ENCODE data around the gene HMGB4. TPM values are rescaled to one million over a fixed set of nuclear protein-coding genes. Genes with fewer than 3 reads are reported as not detected.

HMGB4 gene
- polyA plus RNA-seq, 1 donor (not counting 4 experiments of a cell fraction or from before 2014, with no cell fraction given), result not detected

DNA sequence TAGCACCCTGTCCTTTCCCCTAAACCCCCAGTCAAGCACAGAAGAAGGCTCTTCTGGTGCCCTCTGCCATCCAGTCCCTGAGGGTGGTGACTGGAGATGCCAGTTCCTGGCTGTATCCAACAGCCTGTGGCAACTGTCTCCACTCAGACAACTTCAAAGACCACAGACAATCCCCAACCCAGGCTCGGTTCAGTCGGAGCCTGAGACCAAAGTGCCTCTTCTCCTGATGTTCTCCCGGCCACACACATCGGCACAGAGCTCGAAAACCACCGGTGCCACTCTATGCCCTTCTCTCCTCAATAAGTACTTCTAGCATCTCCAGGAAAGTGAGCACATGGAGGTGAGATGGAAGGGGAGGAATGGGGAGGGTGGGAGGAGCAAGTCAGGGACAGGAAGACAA lies 39.6 kb upstream of the HMGB4 start:
- TF ChIP-seq, protein P1, sequence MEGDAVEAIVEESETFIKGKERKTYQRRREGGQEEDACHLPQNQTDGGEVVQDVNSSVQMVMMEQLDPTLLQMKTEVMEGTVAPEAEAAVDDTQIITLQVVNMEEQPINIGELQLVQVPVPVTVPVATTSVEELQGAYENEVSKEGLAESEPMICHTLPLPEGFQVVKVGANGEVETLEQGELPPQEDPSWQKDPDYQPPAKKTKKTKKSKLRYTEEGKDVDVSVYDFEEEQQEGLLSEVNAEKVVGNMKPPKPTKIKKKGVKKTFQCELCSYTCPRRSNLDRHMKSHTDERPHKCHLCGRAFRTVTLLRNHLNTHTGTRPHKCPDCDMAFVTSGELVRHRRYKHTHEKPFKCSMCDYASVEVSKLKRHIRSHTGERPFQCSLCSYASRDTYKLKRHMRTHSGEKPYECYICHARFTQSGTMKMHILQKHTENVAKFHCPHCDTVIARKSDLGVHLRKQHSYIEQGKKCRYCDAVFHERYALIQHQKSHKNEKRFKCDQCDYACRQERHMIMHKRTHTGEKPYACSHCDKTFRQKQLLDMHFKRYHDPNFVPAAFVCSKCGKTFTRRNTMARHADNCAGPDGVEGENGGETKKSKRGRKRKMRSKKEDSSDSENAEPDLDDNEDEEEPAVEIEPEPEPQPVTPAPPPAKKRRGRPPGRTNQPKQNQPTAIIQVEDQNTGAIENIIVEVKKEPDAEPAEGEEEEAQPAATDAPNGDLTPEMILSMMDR (optimal IDR thresholded peaks at IDR 0.05 in 1 of 3, IDR thresholded peaks at IDR 0.05 in 1 of 3, conservative IDR thresholded peaks at IDR 0.05 in 1 of 3; ENCODE audit: extremely low read depth in 1 of 3, insufficient read depth in 2 of 3, low read length in 3 of 3), result no peak
- TF ChIP-seq EZH2 (IDR thresholded peaks at IDR 0.05; ENCODE audit: low read length), result no peak

DNA sequence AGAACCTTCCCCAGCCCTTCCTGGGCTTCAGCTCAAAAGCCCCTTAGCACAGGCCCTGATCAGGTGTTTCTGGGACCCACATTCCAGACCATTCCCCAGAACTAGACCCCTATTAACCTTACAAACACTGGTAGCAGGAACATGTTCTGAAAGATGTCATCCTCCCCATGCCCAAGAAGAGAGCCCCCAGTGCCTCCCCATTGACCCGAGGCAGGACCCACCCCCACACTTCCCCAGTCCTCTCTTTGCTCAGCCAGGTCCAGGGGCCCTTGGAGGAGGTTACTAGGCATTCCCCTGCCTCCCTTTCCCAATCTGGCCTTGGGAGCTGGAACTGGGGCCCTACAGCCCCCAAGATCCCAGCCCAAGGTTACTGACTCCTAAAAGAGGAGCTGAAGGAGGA lies 38.9 kb upstream of the HMGB4 start:
- no peak overlapping the region for H3K4me2 ChIP-seq (ENCODE audit: control insufficient read depth, extremely low read depth, insufficient read depth, low read depth, low read length)
- H3K36me3 ChIP-seq (ENCODE audit: control insufficient read depth in 2 of 2, extremely low read depth in 1 of 2, insufficient read depth in 2 of 2, low read length in 2 of 2), result no peaks in the 10 kb centered on the region
- H2AFZ ChIP-seq (ENCODE audit: control insufficient read depth, low read length), result no peak overlapping the region
- H3K9ac ChIP-seq (ENCODE audit: control insufficient read depth, extremely low read depth, insufficient read depth, low read length), result no peak overlapping the region
- no peak for TF ChIP-seq EZH2 (IDR thresholded peaks at IDR 0.05; ENCODE audit: low read length)
- TF ChIP-seq, protein P1 (optimal IDR thresholded peaks at IDR 0.05 in 1 of 3, IDR thresholded peaks at IDR 0.05 in 1 of 3, conservative IDR thresholded peaks at IDR 0.05 in 1 of 3; ENCODE audit: extremely low read depth in 1 of 3, insufficient read depth in 2 of 3, low read length in 3 of 3), result no peak
- H3K27me3 ChIP-seq (ENCODE audit: control insufficient read depth, extremely low read depth, insufficient read depth, low read length), result no peaks in the 10 kb centered on the region
- no peaks in the 10 kb centered on the region for H3K4me1 ChIP-seq (ENCODE audit: control insufficient read depth, extremely low read depth, insufficient read depth, low read length)
- no peaks in the 10 kb centered on the region for H3K79me2 ChIP-seq (ENCODE audit: control insufficient read depth, insufficient read depth, low read length)
- no peak overlapping the region for H3K27ac ChIP-seq (ENCODE audit: control insufficient read depth, insufficient read depth, low read length)
- H3K9me3 ChIP-seq (ENCODE audit: control insufficient read depth, low read depth, low read length), result no peaks in the 10 kb centered on the region
- FAIRE-seq (no peak), DNase-seq (ENCODE audit: low read depth, low spot score) (no peak)
- dilution Hi-C loops (cut with MboI; ENCODE audit: extremely low pct_ligation_motif_present, low sequenced_read_pairs), result no loop called here
- H4K20me1 ChIP-seq (ENCODE audit: control insufficient read depth, extremely low read depth, insufficient read depth, low read length), result no peaks in the 10 kb centered on the region
- no peaks in the 10 kb centered on the region for H3K9me1 ChIP-seq (ENCODE audit: control insufficient read depth, extremely low read depth, insufficient read depth, low read length)
- no peak overlapping the region for H3K4me3 ChIP-seq (ENCODE audit: control insufficient read depth in 2 of 3, extremely low read depth in 1 of 3, insufficient read depth in 2 of 3, low read depth in 1 of 3, low read length in 3 of 3)

More for the DNA sequence above, 39.6 kb upstream of the HMGB4 start:
- Histone ChIP-seq H3K79me2 (ENCODE audit: control insufficient read depth, insufficient read depth, low read length) (no peaks in the 10 kb centered on the region), H3K27ac (ENCODE audit: control insufficient read depth, insufficient read depth, low read length) (no peak overlapping the region), H4K20me1 (ENCODE audit: control insufficient read depth, extremely low read depth, insufficient read depth, low read length) (no peaks in the 10 kb centered on the region), H3K4me1 (ENCODE audit: control insufficient read depth, extremely low read depth, insufficient read depth, low read length) (no peaks in the 10 kb centered on the region), H3K9me1 (ENCODE audit: control insufficient read depth, extremely low read depth, insufficient read depth, low read length) (no peaks in the 10 kb centered on the region), H2AFZ (ENCODE audit: control insufficient read depth, low read length) (no peak overlapping the region), H3K27me3 (ENCODE audit: control insufficient read depth, extremely low read depth, insufficient read depth, low read length) (no peaks in the 10 kb centered on the region), H3K36me3 (ENCODE audit: control insufficient read depth in 2 of 2, extremely low read depth in 1 of 2, insufficient read depth in 2 of 2, low read length in 2 of 2) (no peaks in the 10 kb centered on the region), H3K4me2 (ENCODE audit: control insufficient read depth, extremely low read depth, insufficient read depth, low read depth, low read length) (no peak overlapping the region), H3K4me3 (ENCODE audit: control insufficient read depth in 2 of 3, extremely low read depth in 1 of 3, insufficient read depth in 2 of 3, low read depth in 1 of 3, low read length in 3 of 3) (no peak overlapping the region), H3K9ac (ENCODE audit: control insufficient read depth, extremely low read depth, insufficient read depth, low read length) (no peak overlapping the region), H3K9me3 (ENCODE audit: control insufficient read depth, low read depth, low read length) (no peaks in the 10 kb centered on the region)
- dilution Hi-C loops (cut with MboI; ENCODE audit: extremely low pct_ligation_motif_present, low sequenced_read_pairs), result no loop called here
- DNase-seq (ENCODE audit: low read depth, low spot score), result no peak
- FAIRE-seq, result no peak

Measured in keratinocyte (primary cell).